HG02943 (cell line): ENCODE measurements around the gene IL27RA.

Experiments
- ATAC-seq: cut with Tn5 transposase; IDR thresholded peaks from one replicate; pipeline ENCODE4 v1.9.1; 2021; ENCODE audit warnings: mild to moderate bottlenecking, low read depth, moderate library complexity; ENCODE audit not compliant: unreplicated experiment

Gene IL27RA

DNA sequence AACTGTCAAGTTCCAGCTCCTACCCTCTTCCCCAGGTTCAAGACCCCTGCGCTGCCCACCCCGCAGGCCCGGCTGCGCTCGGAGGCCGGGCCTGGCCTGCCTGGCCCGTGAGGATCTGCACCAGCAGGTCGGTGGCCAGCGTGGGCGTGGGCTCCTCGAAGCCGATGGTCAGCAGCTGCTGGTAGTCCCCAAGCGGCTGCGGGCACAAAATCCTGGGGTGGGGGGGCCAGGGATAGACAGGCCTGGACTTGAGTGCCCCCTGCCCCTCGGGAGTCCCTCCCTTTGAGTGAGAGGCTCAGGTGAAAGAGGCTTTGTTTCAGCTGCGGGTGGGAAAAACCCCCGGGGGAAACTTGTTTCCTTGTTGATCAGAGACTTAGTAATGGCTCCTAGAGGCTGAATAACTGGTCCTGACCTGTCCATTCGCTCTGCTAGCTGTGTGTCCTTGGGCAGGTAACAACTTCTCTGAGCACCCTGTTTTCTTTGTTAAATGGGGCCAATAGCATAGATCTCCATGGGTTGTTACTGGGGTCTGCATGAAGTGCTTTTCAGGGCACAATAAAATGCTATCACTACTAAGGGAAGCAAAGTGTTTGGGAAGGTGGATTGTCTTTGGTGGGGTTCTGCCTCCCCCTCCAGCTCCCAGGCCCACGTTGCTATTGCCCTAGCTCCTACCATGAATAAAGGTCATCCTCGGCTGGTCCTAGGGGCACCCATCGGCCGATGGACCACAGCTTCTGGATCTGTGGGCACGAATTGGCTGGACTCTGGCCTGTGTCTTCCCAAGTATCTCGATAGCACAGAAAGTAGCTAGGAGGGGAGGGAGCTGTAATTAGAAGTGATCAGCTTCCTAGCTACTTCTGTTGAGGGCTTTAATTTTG is 50.5 kb downstream of the IL27RA start:
- peak; percentile 11 for ATAC-seq

DNA sequence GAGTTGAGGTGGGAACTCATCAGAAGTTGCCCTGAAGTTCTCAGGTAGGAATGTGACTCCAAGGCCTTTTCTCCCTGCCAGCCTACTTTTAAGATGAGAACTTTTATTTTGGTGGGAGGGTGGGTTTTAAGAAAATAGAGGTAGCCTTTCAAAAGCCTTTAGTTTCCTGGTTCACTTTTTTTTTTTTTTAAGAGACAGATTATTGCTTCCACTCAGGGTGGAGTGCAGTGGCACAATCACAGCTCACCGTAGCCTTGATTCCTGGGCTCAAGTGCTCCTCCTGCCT is 51.1 kb downstream of the IL27RA start:
- ATAC-seq: no peak

DNA sequence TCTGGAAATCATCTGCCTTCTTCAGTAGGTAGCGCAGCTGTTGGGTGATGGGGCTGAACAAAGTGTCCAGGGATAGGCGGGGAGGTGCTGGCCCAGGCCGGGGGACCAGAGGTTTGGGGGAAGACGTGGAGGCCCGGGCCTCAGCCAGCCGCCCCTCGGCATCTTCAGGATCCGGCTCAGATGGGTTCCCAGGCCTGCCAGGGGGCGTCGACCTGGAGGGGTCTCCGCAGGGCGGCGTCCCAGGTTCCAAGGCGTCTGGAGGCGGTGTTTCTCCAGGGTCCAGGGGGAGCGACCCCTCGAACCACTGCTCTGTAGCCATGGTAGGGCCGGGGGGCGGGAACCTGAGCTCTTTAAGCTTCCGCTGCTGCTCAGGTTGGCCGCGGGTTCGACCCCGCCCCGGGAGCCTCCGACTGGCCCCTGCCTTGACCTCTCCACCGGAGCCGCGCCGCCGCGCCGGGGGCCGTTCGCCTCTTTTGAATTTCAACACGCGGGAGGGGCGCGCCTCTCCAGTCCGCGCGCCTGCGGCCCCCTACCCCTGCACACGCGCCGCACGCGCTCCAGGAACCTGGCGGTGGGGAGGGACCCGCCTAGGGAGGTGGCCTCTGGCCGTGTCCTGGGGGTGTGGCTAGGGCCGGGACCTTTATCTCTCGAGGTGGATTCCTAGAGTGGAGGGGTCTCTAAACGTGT is 53.9 kb downstream of the IL27RA start, which contains the start of gene C19orf67:
Gene C19orf67 (minus strand): TSS at position 475 of the 687 bp plus-strand sequence. CDS start 156 bp downstream, at position 319.
- no peak for ATAC-seq

DNA sequence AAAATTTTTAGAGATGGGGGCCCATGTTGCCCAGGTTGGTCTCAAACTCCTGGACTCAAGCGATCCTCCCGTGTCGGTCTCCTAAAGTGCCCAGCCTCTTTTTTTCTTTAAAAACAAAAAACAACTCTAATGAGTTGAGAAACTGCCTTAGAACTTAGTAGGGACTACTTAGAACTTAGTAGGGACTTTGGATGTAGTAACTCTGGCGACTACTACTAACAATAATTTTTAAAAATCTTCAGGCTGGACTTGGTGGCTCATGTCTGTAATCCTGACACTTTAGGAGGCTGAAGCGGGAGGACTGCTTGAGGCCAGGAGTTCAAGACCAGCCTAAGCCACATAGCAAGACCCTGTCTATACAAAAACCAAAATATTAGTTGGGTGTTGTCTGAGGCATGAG is 54.5 kb downstream of the IL27RA start:
- ATAC-seq: no peak

DNA sequence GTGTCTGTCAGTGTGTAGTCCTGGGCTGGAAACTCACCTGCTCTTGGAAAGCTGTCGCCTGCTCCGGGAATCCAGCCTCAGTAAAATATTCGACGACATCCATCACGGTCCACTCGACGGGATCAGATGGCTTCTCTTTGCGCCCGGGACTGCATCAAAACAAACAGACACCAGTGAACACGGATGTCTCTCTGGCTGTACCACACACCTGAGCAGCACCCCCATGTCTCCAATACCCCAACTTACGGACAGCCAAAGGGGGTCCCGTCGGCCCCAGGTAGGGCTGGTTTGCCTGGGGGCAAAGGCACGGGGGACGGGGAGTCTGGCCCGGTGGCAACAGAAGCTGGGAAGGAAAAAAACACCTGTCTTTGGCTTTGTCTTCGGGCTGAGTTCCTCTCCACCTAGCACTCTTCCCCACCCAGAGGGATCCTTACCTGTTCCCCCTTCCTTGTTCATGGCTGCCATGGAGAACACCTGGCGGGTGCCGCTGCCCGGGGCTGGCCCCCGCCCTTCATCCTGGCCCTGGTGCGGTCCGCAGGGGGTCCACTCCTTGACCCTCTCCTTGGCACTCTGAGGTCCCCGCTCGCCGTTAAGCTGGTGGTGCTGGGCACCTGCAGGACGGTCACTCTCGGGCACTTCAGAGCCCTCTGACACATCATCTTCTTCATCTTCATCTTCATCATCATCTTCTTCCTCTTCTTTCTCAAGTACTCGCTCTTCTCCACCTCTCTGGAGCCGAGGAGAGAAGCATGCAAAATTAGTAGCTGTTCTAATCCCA is 57.3 kb downstream of the IL27RA start:
- no peak for ATAC-seq

DNA sequence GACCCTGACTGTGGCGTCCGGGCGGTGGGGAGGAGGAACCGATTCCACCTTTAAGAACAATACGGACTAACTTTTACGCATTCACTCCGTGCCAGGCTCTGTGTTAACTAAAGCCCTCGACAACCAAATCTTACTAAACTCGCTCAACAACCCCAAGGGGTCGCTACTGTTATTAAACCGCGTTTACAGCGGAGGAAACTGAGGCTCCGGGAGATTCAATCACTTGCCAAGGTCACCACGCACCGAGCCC is 57.8 kb downstream of the IL27RA start:
- no peak for ATAC-seq

DNA sequence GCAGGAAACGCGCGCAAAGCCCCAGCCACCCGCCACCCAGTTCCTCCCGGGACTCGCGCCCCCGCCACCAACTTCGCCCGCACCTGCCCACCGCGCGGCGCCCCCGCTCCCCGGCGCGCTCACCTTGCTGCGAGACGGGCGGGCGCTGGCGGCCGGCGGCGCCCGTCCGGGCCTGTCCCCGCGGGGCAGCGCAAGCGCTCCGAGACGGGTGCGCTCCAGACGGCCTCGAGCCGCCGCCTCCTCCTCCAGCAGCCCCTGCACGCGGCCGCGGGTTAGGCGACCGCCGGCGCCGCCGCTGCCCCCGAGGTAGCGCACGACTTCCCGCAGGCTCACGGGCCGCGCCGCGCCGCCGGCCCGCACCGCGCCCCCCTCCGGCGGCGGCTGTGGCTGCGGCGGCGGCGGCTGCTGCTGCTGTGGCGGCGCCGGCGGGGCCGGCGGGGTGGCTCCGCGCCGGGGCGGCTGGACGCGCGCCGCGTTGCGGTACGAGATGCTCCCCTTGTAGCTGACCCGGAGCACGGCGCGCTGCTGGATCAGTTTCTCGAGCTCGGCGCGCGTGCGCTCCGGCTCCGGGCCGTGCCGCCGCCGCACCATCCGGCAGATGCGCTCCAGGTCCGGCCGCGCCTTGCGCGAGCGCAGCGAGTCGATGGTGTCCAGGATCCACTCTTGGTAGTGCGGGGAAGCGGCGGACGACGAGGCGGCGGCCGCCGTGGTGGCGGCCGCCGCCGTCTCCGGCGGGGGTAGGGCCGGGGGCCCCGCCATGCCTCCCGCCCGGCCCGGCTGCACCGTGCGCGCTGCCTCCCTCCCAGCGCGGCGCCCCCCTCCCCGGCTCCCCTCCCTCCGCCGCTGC is 58.3 kb downstream of the IL27RA start:
- no peak for ATAC-seq

DNA sequence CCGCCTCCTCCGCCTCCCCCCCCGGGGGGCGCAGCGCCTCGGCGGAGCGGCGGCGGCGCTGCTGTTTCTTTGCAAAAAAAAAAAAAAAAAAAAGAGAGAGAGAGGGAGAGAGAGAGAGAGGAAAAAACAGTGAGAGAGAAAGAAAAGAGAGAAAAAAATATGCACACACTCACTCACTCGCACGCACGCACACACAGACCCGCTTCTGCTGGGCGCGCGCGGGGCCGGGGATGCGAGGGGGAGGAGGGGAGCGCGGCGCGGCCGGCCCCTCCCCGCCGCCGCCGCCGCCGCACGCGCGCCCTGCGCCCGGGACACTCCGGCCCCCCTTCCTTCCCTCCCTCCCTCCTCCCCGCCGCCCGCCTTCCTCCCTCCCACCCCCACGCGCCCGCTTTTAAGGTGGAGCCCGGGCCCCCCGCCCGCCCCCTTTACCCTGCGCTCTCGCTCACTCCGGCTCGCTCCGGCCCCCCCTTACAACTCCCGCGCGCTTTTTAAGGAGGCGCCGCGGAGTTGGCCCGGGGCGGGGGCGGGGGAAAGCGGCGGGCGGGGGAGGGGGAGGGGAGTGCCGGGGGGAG is 59.0 kb downstream of the IL27RA start, which contains the start of gene SAMD1:
Gene SAMD1 (minus strand): TSS at position 243 of the 572 bp plus-strand sequence.
- no peak for ATAC-seq

DNA sequence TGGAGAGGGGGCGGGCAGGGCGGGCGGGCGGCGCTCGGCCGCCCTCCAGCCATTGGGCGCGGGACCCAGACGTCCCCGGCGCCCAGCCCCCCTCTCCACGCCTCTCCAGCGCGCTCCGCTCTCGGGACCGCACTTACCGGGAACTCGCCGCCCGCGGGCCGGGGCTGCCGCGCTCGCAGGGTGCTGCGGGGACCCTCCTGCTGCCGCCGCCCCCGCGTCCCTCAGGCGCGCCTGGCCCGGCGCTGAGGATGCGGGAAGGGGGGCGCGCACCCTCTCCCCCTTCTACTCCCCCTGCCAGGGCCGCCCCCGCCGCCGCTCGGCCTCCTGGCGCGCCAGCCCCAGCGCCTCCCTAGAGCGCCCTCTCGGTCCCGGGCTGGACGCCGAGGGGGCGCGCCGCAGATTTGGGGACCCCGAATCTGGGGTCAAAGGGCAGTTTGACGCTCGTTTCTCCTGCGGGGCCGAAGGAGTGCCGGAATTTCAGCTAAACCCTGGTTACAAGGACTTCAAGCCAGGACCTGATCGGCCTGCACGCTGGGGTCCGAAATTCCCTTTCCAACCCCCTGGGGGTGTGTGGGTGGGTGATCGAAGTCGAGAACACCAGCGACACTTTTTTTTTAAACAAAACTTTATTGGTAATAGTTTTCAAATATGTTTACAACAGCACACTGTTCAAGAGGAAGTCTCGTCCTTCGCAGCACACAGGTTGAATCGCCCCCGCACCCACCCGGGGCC is 59.7 kb downstream of the IL27RA start:
- no peak for ATAC-seq

DNA sequence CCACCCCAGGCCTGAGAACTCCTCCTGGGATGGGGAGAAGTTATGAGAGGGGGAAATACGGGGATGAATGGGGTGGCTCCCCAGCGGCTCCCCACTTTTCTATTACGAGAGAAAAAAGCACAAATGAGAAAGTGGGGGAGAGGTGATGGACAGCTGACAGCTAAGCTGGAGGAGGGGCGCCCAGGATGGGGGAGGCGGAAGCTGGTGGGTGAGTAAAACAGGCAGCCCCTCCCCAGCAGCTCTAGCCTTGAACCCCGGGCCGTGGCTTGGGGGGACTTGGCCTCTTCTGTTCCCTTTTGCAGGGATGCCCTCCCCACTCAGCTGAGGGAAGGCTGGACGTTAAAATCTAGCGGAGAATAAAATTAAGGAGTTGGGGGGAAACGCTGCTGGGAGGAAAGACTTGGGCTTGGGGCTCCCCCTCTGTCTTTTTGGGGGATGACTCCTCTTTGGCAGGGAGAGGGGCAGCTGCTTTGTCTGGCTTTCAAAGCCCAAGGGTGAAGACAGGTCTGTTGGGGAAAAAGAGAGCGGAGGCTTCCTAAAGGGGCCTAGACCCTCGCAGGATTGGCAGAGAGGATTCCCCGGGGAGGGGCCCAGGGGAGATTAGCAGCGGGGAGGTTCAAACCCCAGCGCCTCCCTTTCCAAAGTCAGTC is 60.4 kb downstream of the IL27RA start:
- no peak for ATAC-seq

DNA sequence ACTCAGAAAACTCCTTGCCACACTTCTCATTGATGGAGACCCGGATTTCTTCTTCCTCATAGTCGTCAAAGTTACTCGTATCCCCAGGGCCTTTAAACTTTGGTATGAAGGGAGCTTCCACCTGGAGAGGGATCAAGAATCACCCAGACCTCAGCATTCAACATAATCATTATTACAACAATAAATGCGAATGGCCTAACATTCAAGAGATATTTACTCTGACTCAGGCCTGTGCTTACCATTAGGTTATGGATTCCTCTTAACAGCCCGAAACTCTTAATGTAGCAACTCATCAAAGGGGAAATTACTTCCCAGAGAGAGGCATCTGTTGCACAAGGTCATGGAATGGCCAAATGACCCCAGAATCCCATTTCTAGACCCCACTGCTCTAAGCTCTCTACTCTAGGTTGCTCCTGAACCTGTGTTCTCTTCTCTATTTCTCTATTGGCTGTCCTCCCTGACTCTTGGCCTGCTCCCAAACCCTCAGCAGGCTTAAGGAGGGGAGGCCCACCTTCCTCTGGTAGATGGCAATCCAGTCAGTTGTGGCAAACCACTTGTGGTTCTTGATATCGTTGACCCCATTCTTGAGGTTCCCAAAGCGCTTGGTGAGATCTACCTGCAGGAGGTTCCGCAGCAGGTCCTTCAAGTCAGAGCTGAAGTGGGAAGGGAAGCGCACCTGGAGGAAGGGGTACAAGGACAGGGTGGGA is 61.7 kb downstream of the IL27RA start:
- no peak for ATAC-seq

DNA sequence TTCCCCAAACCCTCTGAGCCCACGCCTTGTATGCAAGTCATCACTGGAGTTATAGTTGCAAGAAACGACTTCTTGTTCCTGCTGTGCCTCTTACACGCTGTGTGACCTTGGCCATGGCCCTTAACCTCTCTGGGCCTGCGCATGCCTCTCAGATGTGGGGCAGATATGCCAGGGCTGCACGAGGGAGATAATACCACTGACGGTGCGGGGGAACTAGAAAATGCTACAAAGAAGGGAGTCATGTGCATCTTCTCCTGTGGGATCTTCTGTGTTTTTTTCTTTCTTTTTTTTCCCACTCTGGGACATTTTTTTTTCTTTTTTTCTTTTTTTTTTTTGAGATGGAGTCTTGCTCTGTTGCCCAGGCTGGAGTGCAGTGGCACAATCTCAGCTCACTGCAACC is 63.3 kb downstream of the IL27RA start:
- no peak for ATAC-seq

DNA sequence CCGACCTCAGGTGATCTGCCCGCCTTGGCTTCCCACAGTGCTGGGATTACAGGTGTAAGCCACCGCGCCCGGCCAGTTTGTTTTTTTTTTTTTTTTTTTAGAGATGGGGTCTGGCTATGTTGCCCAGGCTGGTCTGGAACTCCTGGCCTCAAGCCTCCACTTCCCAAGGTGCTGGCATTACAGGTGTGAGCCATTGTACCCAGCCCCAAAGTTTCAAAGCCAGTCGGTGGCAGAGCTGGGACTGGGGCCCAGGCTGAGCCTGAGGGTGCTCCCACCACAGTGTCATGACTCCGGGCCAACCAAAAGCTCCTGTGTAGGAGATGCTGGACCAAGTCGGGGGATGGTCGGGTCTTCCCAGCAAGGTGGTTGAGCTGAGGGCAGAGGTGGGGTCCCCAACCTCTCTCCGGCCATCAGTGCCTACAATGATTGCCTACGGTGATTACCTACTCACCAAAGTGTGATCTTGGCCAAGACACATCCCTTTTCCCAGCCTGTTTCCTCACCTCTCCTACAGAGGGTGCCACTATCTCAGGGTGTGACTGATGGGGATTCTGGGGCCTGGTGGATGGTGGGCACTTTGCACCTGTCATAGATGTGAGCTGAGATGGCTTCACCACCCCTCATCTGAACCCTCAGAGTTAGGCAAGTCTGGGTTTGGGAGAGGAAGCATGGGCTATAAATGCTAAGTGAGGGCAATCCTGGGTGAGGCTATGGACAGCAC is 64.9 kb downstream of the IL27RA start:
- no peak for ATAC-seq

DNA sequence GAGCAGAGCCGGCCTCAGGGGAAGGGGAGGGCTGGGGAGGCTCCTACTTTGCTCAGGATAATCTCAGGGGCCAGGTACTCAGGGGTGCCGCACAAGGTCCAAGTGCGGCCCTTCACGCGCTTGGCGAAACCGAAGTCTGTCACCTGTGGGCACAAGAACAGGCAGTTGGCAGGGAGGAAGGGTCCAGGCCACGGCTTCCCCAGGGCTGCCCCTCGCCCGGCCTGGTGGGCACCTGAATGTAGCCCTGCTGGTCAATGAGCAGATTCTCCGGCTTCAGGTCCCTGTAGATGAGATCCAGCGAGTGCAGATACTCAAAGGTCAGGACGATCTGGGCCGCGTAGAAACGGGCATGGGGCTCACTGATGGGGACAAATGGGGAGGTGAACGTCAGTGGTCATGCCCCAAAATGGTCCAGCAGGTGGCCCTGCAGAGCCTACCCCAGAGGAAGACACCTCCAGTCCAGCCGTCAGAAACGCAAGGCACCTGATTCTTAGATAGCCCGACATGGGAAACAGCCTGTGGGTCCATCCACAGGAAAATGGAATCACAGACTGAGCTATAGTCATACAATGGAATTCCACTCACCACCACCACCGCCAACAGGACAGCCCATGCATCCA is 66.1 kb downstream of the IL27RA start:
- no peak for ATAC-seq

DNA sequence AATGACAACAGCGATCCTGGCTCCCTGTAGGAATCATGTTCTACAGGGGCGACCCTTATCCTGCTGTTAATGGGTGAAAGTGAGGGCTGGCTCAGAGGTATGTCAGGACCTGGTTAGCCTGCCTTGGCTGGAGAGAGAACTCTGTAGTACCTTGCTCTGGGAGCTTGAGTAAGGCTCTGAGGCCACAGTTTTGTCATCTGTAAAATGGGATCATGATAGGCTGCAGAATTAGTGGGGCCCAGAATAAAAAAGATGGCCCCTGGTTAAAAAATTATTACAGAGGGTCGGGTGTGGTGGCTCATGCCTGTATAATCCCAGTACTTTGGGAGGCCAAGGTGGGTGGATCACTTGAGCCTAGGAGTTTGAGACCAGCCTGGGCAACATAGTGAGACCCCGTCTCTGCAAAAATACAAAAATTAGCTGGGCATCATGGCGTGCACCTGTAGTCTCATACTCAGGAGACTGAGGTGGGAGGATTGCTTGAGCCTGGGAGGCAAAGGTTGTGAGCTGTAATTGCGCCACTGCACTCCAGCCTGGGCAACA is 69.5 kb downstream of the IL27RA start:
- no peak for ATAC-seq

DNA sequence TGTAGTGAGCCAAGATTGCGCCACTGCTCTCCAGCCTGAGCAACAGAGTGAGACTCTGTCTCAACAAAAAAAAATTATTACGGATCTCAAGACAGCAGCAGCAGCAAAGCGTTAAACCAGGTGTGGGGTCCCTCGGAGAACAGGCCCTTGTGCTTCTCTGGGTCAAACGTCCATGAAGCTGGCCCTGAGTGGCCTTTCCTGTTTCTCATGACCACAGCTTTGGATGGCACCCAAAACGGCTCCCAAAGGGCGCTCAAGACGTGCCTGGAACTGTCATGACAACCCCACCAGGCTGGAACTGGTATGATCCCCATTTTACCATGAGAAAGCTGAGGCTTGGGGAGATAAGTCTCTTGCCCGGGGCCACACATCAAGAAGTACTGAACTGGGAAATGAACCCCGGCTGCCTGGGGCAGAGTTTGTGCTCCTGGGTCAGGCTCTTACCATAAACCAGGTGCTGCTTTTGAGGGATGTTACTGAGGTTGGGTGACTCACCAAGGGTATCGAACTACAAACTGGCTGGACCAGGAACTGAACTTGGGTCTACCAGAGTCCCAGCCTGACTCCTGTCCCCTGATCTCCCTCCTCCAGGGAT is 70.6 kb downstream of the IL27RA start:
- ATAC-seq: no peak

DNA sequence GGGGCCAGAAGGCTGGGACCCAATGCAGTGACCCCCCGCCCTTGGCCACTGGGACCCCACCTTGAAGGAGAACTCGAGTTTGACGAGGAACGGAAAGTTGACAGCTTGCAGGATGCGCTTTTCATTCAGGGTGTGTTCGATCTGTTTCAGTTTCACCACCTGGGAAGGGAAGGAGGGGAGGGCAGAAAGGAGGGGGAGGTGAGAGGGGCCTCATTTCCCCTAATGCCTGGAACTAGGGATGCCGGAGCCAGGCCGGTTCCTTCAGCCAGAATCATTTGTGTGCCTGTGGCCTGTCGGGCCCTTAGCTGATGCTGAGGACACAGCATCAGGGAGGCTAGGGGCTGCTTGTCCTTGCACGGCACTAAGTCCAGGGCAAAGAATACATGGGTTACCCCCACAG is 71.2 kb downstream of the IL27RA start:
- ATAC-seq: no peak
